Caco-2 (cell line): Measurements from ENCODE around the gene SNRPD3. TPM values are rescaled to one million over a fixed set of nuclear protein-coding genes. Genes with fewer than 3 reads are reported as not detected.
A peak's percentile ranks its signal among the peaks of the same experiment; 100 is the strongest.

ENCODE experiments used
- BruUV-seq: library from RNA; stranded (reverse); fragments of 400-500 nt; replicated peaks from 2 replicates; lab custom pipeline; 2021; lab: Mats Ljungman, UMichigan
- CTCF ChIA-PET: fragments of 300-600 bp; sonication (Branson Sonifier 250); formaldehyde crosslinking; loops from one replicate; lab custom pipeline; 2022; ENCODE audit warnings: antibody characterized with exemption; lab: Charles Lee
- POLR2A ChIA-PET: fragments of 300-600 bp; sonication (Branson Sonifier 250); formaldehyde crosslinking; loops from one replicate; lab custom pipeline; 2022; ENCODE audit warnings: antibody characterized with exemption; lab: Charles Lee
- DNase-seq, 2 experiments: peaks; one replicate each; pipeline versions ENCODE4 v3.0.0 to v3.0.0-alpha.2; 2020 to 2022
- H3K27me3 ChIP-seq: replicated peaks from 2 replicates; pipeline ENCODE4 v1.6.0; 2011; ENCODE audit warnings: low read length; ENCODE audit not compliant: control insufficient read depth, insufficient read depth
- H3K36me3 ChIP-seq: 2 replicates; pipeline ENCODE4 v1.5.1; 2011; ENCODE audit warnings: low read length; ENCODE audit not compliant: control insufficient read depth, insufficient read depth
- H3K4me1 ChIP-seq: fragments of 250-450 bp; sonication (Bioruptor Pico); 2 replicates; pipeline ENCODE4 v1.5.1; 2020; ENCODE audit warnings: mild to moderate bottlenecking
- H3K4me3 ChIP-seq: 2 replicates; pipeline ENCODE4 v1.5.1; 2011; ENCODE audit warnings: low read depth, mild to moderate bottlenecking, control low read depth, low read length
- H3K9me3 ChIP-seq: fragments of 250-450 bp; sonication (Bioruptor Pico); 2 replicates; pipeline ENCODE4 v1.5.1; 2020; ENCODE audit warnings: mild to moderate bottlenecking, moderate library complexity
- H3K27ac Mint-ChIP-seq: one replicate; pipeline ENCODE4 v1.8.0; 2022; ENCODE audit warnings: mixed read lengths; ENCODE audit not compliant: unreplicated experiment
- H3K27me3 Mint-ChIP-seq: one replicate; pipeline ENCODE4 v1.8.0; 2022; ENCODE audit warnings: mixed read lengths; ENCODE audit not compliant: insufficient read depth, unreplicated experiment
- H3K36me3 Mint-ChIP-seq: one replicate; pipeline ENCODE4 v1.8.0; 2022; ENCODE audit warnings: mild to moderate bottlenecking, mixed read lengths; ENCODE audit not compliant: insufficient read depth, unreplicated experiment
- H3K4me1 Mint-ChIP-seq: one replicate; pipeline ENCODE4 v1.8.0; 2022; ENCODE audit warnings: low read depth, mixed read lengths; ENCODE audit not compliant: unreplicated experiment
- H3K4me3 Mint-ChIP-seq: one replicate; pipeline ENCODE4 v1.8.0; 2022; ENCODE audit warnings: mild to moderate bottlenecking, moderate library complexity, mixed read lengths; ENCODE audit not compliant: unreplicated experiment
- H3K9me3 Mint-ChIP-seq: one replicate; pipeline ENCODE4 v1.8.0; 2022; ENCODE audit warnings: mixed read lengths; ENCODE audit not compliant: unreplicated experiment
- CTCF ChIP-seq, 2 experiments: fragments of 200-600 bp in 1 of 2; IDR thresholded peaks; 1 replicate in 1 of 2; 2 replicates in 1 of 2; pipeline versions ENCODE4 v1.5.1 to v1.8.0; 2011 to 2022; ENCODE audit warnings: antibody characterized with exemption in 1 of 2, control low read depth in 1 of 2, inconsistent platforms in 1 of 2, low read depth in 1 of 2, low read length in 1 of 2, mild to moderate bottlenecking in 1 of 2, moderate library complexity in 1 of 2; ENCODE audit not compliant: insufficient read depth in 1 of 2, severe bottlenecking in 1 of 2, unreplicated experiment in 1 of 2
- intact Hi-C: fragments of 100-400 bp; cut with micrococcal nuclease; formaldehyde crosslinking; loops from one replicate; pipeline ENCODE4 v1.10.0; 2022; ENCODE audit not compliant: unreplicated experiment
- total RNA-seq: library from RNA; stranded (reverse); gene quantifications from 2 replicates; pipeline ENCODE4 v1.2.3, GENCODE V29; 2022

The SNRPD3 gene
- total RNA-seq, 1 experiment from 2014 or later, result 202 TPM

GRCh38 chr22:24535348-24535747 is 20.5 kb upstream of the SNRPD3 start:
- H3K4me3 Mint-ChIP-seq, result no peak overlapping the region
- no peak for TF ChIP-seq CTCF (IDR thresholded peaks at IDR 0.05; ENCODE audit: insufficient read depth in 1 of 2, low read depth in 1 of 2, low read length in 1 of 2, severe bottlenecking in 1 of 2, unreplicated experiment in 1 of 2)
- H3K4me3 ChIP-seq, result no peak overlapping the region
- peaks cover 13% of the 10 kb centered on the region for H3K4me1 Mint-ChIP-seq
- peaks cover 10% of the 10 kb centered on the region for H3K36me3 Mint-ChIP-seq
- ChIA-PET POLR2A (interaction anchor here (0.7 kb wide), 1 partner anchor 50 kb away, joined by 12 read pairs; no protein-coding TSS in a partner anchor), CTCF (no interaction called here)
- no peaks in the 10 kb centered on the region for H3K36me3 ChIP-seq
- intact Hi-C loops, result no loop called here
- no peaks in the 10 kb centered on the region for H3K9me3 ChIP-seq
- peaks cover 47% of the 10 kb centered on the region for H3K4me1 ChIP-seq
- H3K27me3 ChIP-seq, result no peaks in the 10 kb centered on the region
- peak overlapping the region; percentile 53 for H3K27ac Mint-ChIP-seq
- DNase-seq, result no peak
- H3K27me3 Mint-ChIP-seq, result no peaks in the 10 kb centered on the region
- BruUV-seq, result no TSS peak
- H3K9me3 Mint-ChIP-seq, result no peaks in the 10 kb centered on the region

GRCh38 chr22:24536089-24536488 is 19.7 kb upstream of the SNRPD3 start:
- no peaks in the 10 kb centered on the region for H3K27me3 Mint-ChIP-seq
- BruUV-seq, result no TSS peak
- intact Hi-C loops, result no loop called here
- no peak overlapping the region for H3K4me3 ChIP-seq
- peaks cover 13% of the 10 kb centered on the region for H3K4me1 Mint-ChIP-seq
- H3K36me3 ChIP-seq, result no peaks in the 10 kb centered on the region
- H3K9me3 ChIP-seq, result no peaks in the 10 kb centered on the region
- H3K4me3 Mint-ChIP-seq, result no peak overlapping the region
- no peaks in the 10 kb centered on the region for H3K27me3 ChIP-seq
- no peak for DNase-seq
- peaks cover 41% of the 10 kb centered on the region for H3K4me1 ChIP-seq
- ChIA-PET POLR2A (no interaction called here), CTCF (interaction anchor here (0.7 kb wide), 1 partner anchor 8 kb away, joined by 3 read pairs; no protein-coding TSS in a partner anchor)
- no peaks in the 10 kb centered on the region for H3K9me3 Mint-ChIP-seq
- peaks cover 10% of the 10 kb centered on the region for H3K36me3 Mint-ChIP-seq
- H3K27ac Mint-ChIP-seq, result no peak overlapping the region
- TF ChIP-seq CTCF (IDR thresholded peaks at IDR 0.05; ENCODE audit: insufficient read depth in 1 of 2, low read depth in 1 of 2, low read length in 1 of 2, severe bottlenecking in 1 of 2, unreplicated experiment in 1 of 2), result no peak

- ChIA-PET CTCF (no interaction called here), POLR2A (interaction anchor here (0.6 kb wide), 1 partner anchor 59 kb away, joined by 3 read pairs; no protein-coding TSS in a partner anchor)
- TF ChIP-seq CTCF (IDR thresholded peaks at IDR 0.05; ENCODE audit: insufficient read depth in 1 of 2, low read depth in 1 of 2, low read length in 1 of 2, severe bottlenecking in 1 of 2, unreplicated experiment in 1 of 2), result no peak
- DNase-seq, result no peak
- peak overlapping the region; percentile 3 for H3K27ac Mint-ChIP-seq
- TSS peak; percentile 71 for BruUV-seq
- Histone ChIP-seq H3K27me3 (no peaks in the 10 kb centered on the region), H3K9me3 (no peaks in the 10 kb centered on the region), H3K36me3 (peaks cover 13% of the 10 kb centered on the region), H3K4me3 (no peak overlapping the region), H3K4me1 (peaks cover under 1% of the 10 kb centered on the region; the same call in 1 of the 2 replicates)
- H3K27me3 Mint-ChIP-seq, result no peaks in the 10 kb centered on the region
- no peaks in the 10 kb centered on the region for H3K4me1 Mint-ChIP-seq
- no peak overlapping the region for H3K4me3 Mint-ChIP-seq
- H3K36me3 Mint-ChIP-seq, result peaks cover 41% of the 10 kb centered on the region
- intact Hi-C loops, result no loop called here
- H3K9me3 Mint-ChIP-seq, result no peaks in the 10 kb centered on the region
Measured at GRCh38 chr22:24540470-24540869, 15.3 kb upstream of the SNRPD3 start.
